ENCODE results near the gene CAVIN4. TPM values are rescaled to one million over a fixed set of nuclear protein-coding genes. Genes with fewer than 3 reads are reported as not detected.

Gene CAVIN4
- total and polyA plus RNA-seq, 2 experiments from 2014 or later, result 3.0 to 6.0 TPM

GRCh38 chr9:100567856-100568255, 10.0 kb upstream of the CAVIN4 start (continued):
- TF ChIP-seq ZNF462 (CRISPR knock-in tag; IDR thresholded peaks at IDR 0.05) (no peak), EZH2 (IDR thresholded peaks at IDR 0.05; ENCODE audit: low read depth, unreplicated experiment) (no peak), ZNF331 (CRISPR knock-in tag; IDR thresholded peaks at IDR 0.05; ENCODE audit: low read depth) (no peak), CREB1 (CRISPR knock-in tag; IDR thresholded peaks at IDR 0.05; ENCODE audit: low read depth) (no peak)

- no peak overlapping the region for H3K4me2 ChIP-seq
- H3K27me3 ChIP-seq (ENCODE audit: insufficient read depth), result no peaks in the 10 kb centered on the region
- no peaks in the 10 kb centered on the region for H3K4me1 Mint-ChIP-seq
- DNase-seq (ENCODE audit: low spot score) (no peak), ATAC-seq (no peak)
- no peak overlapping the region for H3K27ac Mint-ChIP-seq
- H3K4me3 Mint-ChIP-seq, result no peak overlapping the region
- H2AFZ ChIP-seq, result no peak overlapping the region
- H3K9me3 Mint-ChIP-seq, result no peaks in the 10 kb centered on the region; the same call in 2 of the 3 replicates
- H3K27me3 Mint-ChIP-seq (ENCODE audit: insufficient read depth, low read depth, poor library complexity), result no peaks in the 10 kb centered on the region
- H3K4me3 ChIP-seq, result no peak overlapping the region
- peaks cover 7% of the 10 kb centered on the region; the same call in 1 of the 2 replicates for H4K20me1 ChIP-seq (replicated peaks; ENCODE audit: insufficient read depth)
- H3K36me3 ChIP-seq (ENCODE audit: insufficient read depth), result peaks cover 3% of the 10 kb centered on the region; the same call in 1 of the 2 replicates
- no peak overlapping the region for H3K27ac ChIP-seq (ENCODE audit: low read depth)
- H3K9me2 ChIP-seq (ENCODE audit: insufficient read depth), result no peaks in the 10 kb centered on the region
- H3K4me1 ChIP-seq (ENCODE audit: insufficient read depth), result no peaks in the 10 kb centered on the region
- H3K36me3 Mint-ChIP-seq (ENCODE audit: low read depth), result peaks cover 24% of the 10 kb centered on the region
- no peaks in the 10 kb centered on the region for H3K79me2 ChIP-seq (replicated peaks; ENCODE audit: insufficient read depth)
- H3F3A ChIP-seq (replicated peaks; ENCODE audit: low read depth), result no peaks in the 10 kb centered on the region
- TF ChIP-seq ZNF462 (CRISPR knock-in tag; IDR thresholded peaks at IDR 0.05) (no peak), POLR2AphosphoS5 (IDR thresholded peaks at IDR 0.05; ENCODE audit: low read depth) (no peak), ZNF114 (CRISPR knock-in tag; IDR thresholded peaks at IDR 0.05) (no peak), JUNB (IDR thresholded peaks at IDR 0.05; ENCODE audit: unreplicated experiment) (no peak), STAT1 (IDR thresholded peaks at IDR 0.05; ENCODE audit: unreplicated experiment) (no peak), CREB1 (CRISPR knock-in tag; IDR thresholded peaks at IDR 0.05; ENCODE audit: low read depth) (no peak)
Observed at GRCh38 chr9:100573655-100574260, 4.1 kb upstream of the CAVIN4 start.
